HepG2 (cell line): ENCODE measurements around the gene CHEK1. TPM values are rescaled to one million over a fixed set of nuclear protein-coding genes. Genes with fewer than 3 reads are reported as not detected.
A peak's percentile ranks its signal among the peaks of the same experiment; 100 is the strongest.

Experiments used
- ATAC-seq: fragments of 200-7000 bp; cut with Tn5 transposase; 3 replicates; pipeline ENCODE4 v1.9.1; 2020; ENCODE audit warnings: mild to moderate bottlenecking, moderate library complexity
- BruUV-seq: library from RNA; stranded (reverse); fragments of 400-500 nt; replicated peaks from 2 replicates; lab custom pipeline; 2021; lab: Mats Ljungman, UMichigan
- CTCF ChIA-PET: fragments of 300-600 bp; formaldehyde crosslinking; extraction: SDS; loops from one replicate; lab custom pipeline; 2021; ENCODE audit warnings: low total read pairs, inconsistent platforms, low intra/inter-chr PET ratio; lab: Yijun Ruan, JAX
- POLR2A ChIA-PET: fragments of 350-600 bp; sonication (Branson Sonifier 250); formaldehyde crosslinking; loops from one replicate; lab custom pipeline; 2020; ENCODE audit warnings: antibody characterized with exemption, inconsistent platforms; lab: Yijun Ruan, JAX
- DNase-seq: peaks from one replicate; pipeline ENCODE4 v3.0.0-alpha.2; 2015; ENCODE audit warnings: low spot score
- FAIRE-seq: peaks from 3 replicates; lab custom pipeline; 2011; peaks lifted over from hg19 to GRCh38; lab: Jason Lieb, UNC
- H2AFZ ChIP-seq: one replicate; pipeline ENCODE4 v1.6.1; 2011; ENCODE audit warnings: low read length, inconsistent platforms
- H3K27ac ChIP-seq: fragments of 300-600 bp; 3 replicates; pipeline ENCODE4 v1.8.0; 2011; ENCODE audit warnings: mixed run types, mild to moderate bottlenecking, mixed read lengths, low read length, inconsistent platforms; ENCODE audit not compliant: insufficient read depth; ENCODE audit errors: extremely low read length
- H3K27me3 ChIP-seq, 2 experiments: fragments of 200-600 bp in 1 of 2; 2 replicates in 1 of 2; 3 replicates in 1 of 2; pipeline versions ENCODE4 v1.6.0 to v1.8.0; 2011; ENCODE audit warnings: low read length in 2 of 2, mild to moderate bottlenecking in 2 of 2, moderate library complexity in 2 of 2, inconsistent platforms in 1 of 2; ENCODE audit not compliant: insufficient read depth in 2 of 2, control insufficient read depth in 1 of 2
- H3K36me3 ChIP-seq, 2 experiments: fragments of 200-600 bp in 1 of 2; replicated peaks in 1 of 2; 2 replicates in 1 of 2; 3 replicates in 1 of 2; pipeline versions ENCODE4 v1.5.1 to v1.8.0; 2011; ENCODE audit warnings: low read length in 2 of 2, inconsistent platforms in 1 of 2; ENCODE audit not compliant: insufficient read depth in 2 of 2, control insufficient read depth in 1 of 2
- H3K4me1 ChIP-seq: 2 replicates; pipeline ENCODE4 v1.5.1; 2012; ENCODE audit warnings: low read length, inconsistent platforms; ENCODE audit not compliant: insufficient read depth
- H3K4me2 ChIP-seq: 2 replicates; pipeline ENCODE4 v1.6.0; 2011; ENCODE audit warnings: low read depth, low read length, inconsistent platforms
- H3K4me3 ChIP-seq, 3 experiments: fragments of 200-600 bp in 1 of 3; sonication (generic), shearing (Covaris generic) in 1 of 3; replicated peaks in 1 of 3; 2 replicates each; pipeline ENCODE4 v1.5.1; 2011 to 2016; ENCODE audit warnings: low read length in 3 of 3, inconsistent platforms in 2 of 3, low read depth in 2 of 3, mild to moderate bottlenecking in 2 of 3, control low read depth in 1 of 3, mixed read lengths in 1 of 3; ENCODE audit not compliant: insufficient read depth in 1 of 3
- H3K79me2 ChIP-seq: one replicate; pipeline ENCODE4 v1.6.1; 2011; ENCODE audit warnings: low read length, inconsistent platforms; ENCODE audit not compliant: insufficient read depth
- H3K9ac ChIP-seq: 2 replicates; pipeline ENCODE4 v1.6.0; 2011; ENCODE audit warnings: mild to moderate bottlenecking, low read depth, low read length, inconsistent platforms; ENCODE audit not compliant: insufficient read depth
- H3K9me3 ChIP-seq: 2 replicates; pipeline ENCODE4 v1.5.1; 2012; ENCODE audit warnings: mild to moderate bottlenecking, low read length
- H4K20me1 ChIP-seq: 2 replicates; pipeline ENCODE4 v1.6.0; 2011; ENCODE audit warnings: inconsistent platforms, mild to moderate bottlenecking, low read length, moderate library complexity; ENCODE audit not compliant: insufficient read depth
- CHD4 ChIP-seq: fragments of 200-600 bp; sonication (generic); IDR thresholded peaks from 2 replicates; pipeline ENCODE4 v1.7.0; 2017; ENCODE audit warnings: mild to moderate bottlenecking, low read length, borderline replicate concordance
- KLF12 ChIP-seq: sonication (generic); formaldehyde crosslinking; IDR thresholded peaks from 2 replicates; pipeline ENCODE4 v1.4.0; 2020; ENCODE audit warnings: missing genetic modification reagents, borderline replicate concordance
- MAFF ChIP-seq: IDR thresholded peaks from 2 replicates; pipeline ENCODE4 v1.6.1; 2011; ENCODE audit warnings: low read depth, low read length, improper control_type of control experiment
- MAFK ChIP-seq, 2 experiments: IDR thresholded peaks in 1 of 2; conservative IDR thresholded peaks in 1 of 2; 2 replicates each; pipeline ENCODE4 v1.6.1; 2011; ENCODE audit warnings: improper control_type of control experiment in 2 of 2, low read length in 2 of 2
- NFRKB ChIP-seq: fragments of 450-650 bp; IDR thresholded peaks from 2 replicates; pipeline ENCODE4 v1.6.1; 2017
- SSRP1 ChIP-seq: IDR thresholded peaks from 2 replicates; pipeline ENCODE4 v1.6.1; 2016; ENCODE audit warnings: control low read depth
- TEAD2 ChIP-seq: sonication (generic); formaldehyde crosslinking; IDR thresholded peaks from 2 replicates; pipeline ENCODE4 v1.9.0; 2021; ENCODE audit warnings: missing genetic modification reagents
- ZNF20 ChIP-seq: sonication (generic); formaldehyde crosslinking; IDR thresholded peaks from 2 replicates; pipeline ENCODE4 v1.4.0; 2020; ENCODE audit warnings: mild to moderate bottlenecking, moderate library complexity, missing genetic modification reagents
- ZNF383 ChIP-seq: sonication (generic); formaldehyde crosslinking; IDR thresholded peaks from 2 replicates; pipeline ENCODE4 v1.4.0; 2020; ENCODE audit warnings: missing genetic modification reagents, mild to moderate bottlenecking, borderline replicate concordance
- WGBS: methylation state at CpG from one replicate; pipeline ENCODE4 v1.1.6; 2017; ENCODE audit warnings: low lambda C conversion rate; 5-methylcytosine and 5-hydroxymethylcytosine counted together
- in situ Hi-C: cut with HindIII; loops from 2 replicates; pipeline ENCODE4 v1.10.0; 2017; ENCODE audit warnings: low pct_unique_long_range_greater_than_20kb; ENCODE audit not compliant: extremely low pct_ligation_motif_present
- intact Hi-C: fragments of 100-400 bp; cut with micrococcal nuclease; formaldehyde crosslinking; loops from one replicate; pipeline ENCODE4 v1.10.0; 2022; ENCODE audit not compliant: unreplicated experiment
- polyA plus RNA-seq, 8 experiments: library from polyadenylated mRNA; depleted of rRNA in 3 of 8; stranded (reverse) in 7 of 8; unstranded in 1 of 8; fragments of >200 nt; fragmentation: Illumina TruSeq in 4 of 8; extraction: Trizol in 4 of 8; gene quantifications; 2 replicates each; pipeline versions ENCODE4 v1.2.1 to v1.2.3, GENCODE V29; 2011 to 2016; ENCODE audit warnings: low read depth in 4 of 8, missing spikeins in 1 of 8, mixed read lengths in 1 of 8; ENCODE audit not compliant: insufficient read depth in 1 of 8
- total RNA-seq, 5 experiments: library from RNA; depleted of rRNA; stranded (reverse); fragments of >200 nt; fragmentation: Illumina TruSeq; extraction: Trizol; gene quantifications; 2 replicates each; pipeline ENCODE4 v1.2.3, GENCODE V29; 2016; ENCODE audit warnings: low read depth in 1 of 5
- TF ChIP-seq, protein P1 (sequence below): sonication (generic); formaldehyde crosslinking; IDR thresholded peaks from 2 replicates; pipeline ENCODE4 v1.8.0; 2022; ENCODE audit warnings: mild to moderate bottlenecking, missing genetic modification reagents; ENCODE audit not compliant: insufficient replicate concordance

CHEK1 gene
- total and polyA plus RNA-seq, 2 of the 13 experiments (the other 11 are each of a cell fraction or from before 2014, with no cell fraction given), result 17.8 to 83.2 TPM

DNA sequence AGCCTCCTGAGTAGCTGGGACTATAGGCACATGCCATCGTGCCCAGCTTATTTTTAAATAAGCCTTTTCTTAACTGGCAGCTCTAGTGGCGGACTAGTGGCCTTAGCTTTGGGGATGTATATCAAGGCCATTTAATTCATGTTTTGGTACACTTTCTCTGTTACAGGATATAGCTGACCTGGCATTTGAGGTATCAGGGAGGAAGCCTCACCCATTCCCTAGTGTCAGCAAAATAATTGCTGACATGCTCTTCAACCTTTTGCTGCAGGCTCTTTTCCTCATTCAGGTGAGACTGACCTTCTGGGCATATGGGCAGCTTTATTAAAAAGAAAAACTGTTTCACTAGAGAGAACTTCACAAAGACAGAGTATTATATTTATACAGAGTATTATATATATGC, 46.2 kb upstream of the CHEK1 start:
- Histone ChIP-seq H3K4me2 (no peak overlapping the region), H3K9ac (no peak overlapping the region), H3K27me3 (no peaks in the 10 kb centered on the region), H3K36me3 (peaks cover 28 to 75% of the 10 kb centered on the region in 2 experiments), H3K27ac (no peak overlapping the region), H3K4me1 (no peaks in the 10 kb centered on the region), H3K4me3 (no peak overlapping the region), H3K79me2 (no peaks in the 10 kb centered on the region), H2AFZ (no peak overlapping the region), H4K20me1 (no peaks in the 10 kb centered on the region), H3K9me3 (no peaks in the 10 kb centered on the region)
- intact Hi-C loops (no loop called here), in situ Hi-C loops (no loop called here)
- ChIA-PET POLR2A (interaction anchor here (1.5 kb wide), 1 partner anchor 9 kb away, joined by 7 read pairs; no protein-coding TSS in a partner anchor), CTCF (no interaction called here)
- 100% methylated on average over 2 of the region's 2 CpGs for WGBS
- ATAC-seq (no peak), FAIRE-seq (no peak), DNase-seq (no peak)
- BruUV-seq, result no TSS peak
- TF ChIP-seq MAFF (peak; percentile 84), TEAD2 (CRISPR knock-in tag) (no peak), ZNF383 (CRISPR knock-in tag) (no peak), KLF12 (no peak), NFRKB (no peak), SSRP1 (CRISPR knock-in tag) (no peak), MAFK (conservative IDR thresholded peaks at IDR 0.05 in 1 of 2, IDR thresholded peaks at IDR 0.05 in 1 of 2; ENCODE audit: low read length in 2 of 2) (peak; percentile 63 to 89), ZNF20 (CRISPR knock-in tag) (no peak), CHD4 (no peak)
- TF ChIP-seq, protein P1, sequence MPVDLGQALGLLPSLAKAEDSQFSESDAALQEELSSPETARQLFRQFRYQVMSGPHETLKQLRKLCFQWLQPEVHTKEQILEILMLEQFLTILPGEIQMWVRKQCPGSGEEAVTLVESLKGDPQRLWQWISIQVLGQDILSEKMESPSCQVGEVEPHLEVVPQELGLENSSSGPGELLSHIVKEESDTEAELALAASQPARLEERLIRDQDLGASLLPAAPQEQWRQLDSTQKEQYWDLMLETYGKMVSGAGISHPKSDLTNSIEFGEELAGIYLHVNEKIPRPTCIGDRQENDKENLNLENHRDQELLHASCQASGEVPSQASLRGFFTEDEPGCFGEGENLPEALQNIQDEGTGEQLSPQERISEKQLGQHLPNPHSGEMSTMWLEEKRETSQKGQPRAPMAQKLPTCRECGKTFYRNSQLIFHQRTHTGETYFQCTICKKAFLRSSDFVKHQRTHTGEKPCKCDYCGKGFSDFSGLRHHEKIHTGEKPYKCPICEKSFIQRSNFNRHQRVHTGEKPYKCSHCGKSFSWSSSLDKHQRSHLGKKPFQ (CRISPR knock-in tag), result no peak
